MCF 10A (cell line): Measurements from ENCODE around the gene ASTN1. TPM values are rescaled to one million over a fixed set of nuclear protein-coding genes. Genes with fewer than 3 reads are reported as not detected.
A peak's percentile ranks its signal among the peaks of the same experiment; 100 is the strongest.

Experiments
- BruUV-seq: library from RNA; stranded (reverse); fragments of 400-500 nt; replicated peaks from 2 replicates; lab custom pipeline; 2021; lab: Mats Ljungman, UMichigan
- CTCF ChIA-PET: fragments of 300-600 bp; sonication (Branson Sonifier 250); formaldehyde crosslinking; extraction: SDS; loops from one replicate; lab custom pipeline; 2021; ENCODE audit warnings: antibody characterized with exemption, inconsistent platforms; lab: Yijun Ruan, JAX
- POLR2A ChIA-PET: fragments of 300-600, 350-650 bp; sonication (Branson Sonifier 250); formaldehyde crosslinking; extraction: SDS; loops from one replicate; lab custom pipeline; 2020; ENCODE audit warnings: antibody characterized with exemption, inconsistent platforms; lab: Yijun Ruan, JAX
- DNase-seq: peaks from one replicate; pipeline ENCODE4 v3.0.0-alpha.2; 2018; ENCODE audit not compliant: unreplicated experiment
- H3K27ac Mint-ChIP-seq: one replicate; pipeline ENCODE4 v1.8.0; 2022; ENCODE audit warnings: mild to moderate bottlenecking, low read depth, mixed read lengths; ENCODE audit not compliant: unreplicated experiment
- H3K27me3 Mint-ChIP-seq: one replicate; pipeline ENCODE4 v1.8.0; 2022; ENCODE audit warnings: mixed read lengths; ENCODE audit not compliant: insufficient read depth, unreplicated experiment
- H3K36me3 Mint-ChIP-seq: one replicate; pipeline ENCODE4 v1.8.0; 2022; ENCODE audit warnings: mild to moderate bottlenecking, moderate library complexity, mixed read lengths; ENCODE audit not compliant: insufficient read depth, unreplicated experiment
- H3K4me1 Mint-ChIP-seq: one replicate; pipeline ENCODE4 v1.8.0; 2022; ENCODE audit warnings: mixed read lengths; ENCODE audit not compliant: insufficient read depth, unreplicated experiment
- H3K4me3 Mint-ChIP-seq: one replicate; pipeline ENCODE4 v1.8.0; 2022; ENCODE audit warnings: mild to moderate bottlenecking, moderate library complexity, mixed read lengths; ENCODE audit not compliant: unreplicated experiment
- H3K9me3 Mint-ChIP-seq: one replicate; pipeline ENCODE4 v1.8.0; 2022; ENCODE audit warnings: mixed read lengths; ENCODE audit not compliant: unreplicated experiment
- intact Hi-C: fragments of 100-400 bp; cut with micrococcal nuclease; formaldehyde crosslinking; loops from 2 replicates; pipeline ENCODE4 v1.14.1; 2022
- total RNA-seq: library from RNA; stranded (reverse); gene quantifications from 2 replicates; pipeline ENCODE4 v1.2.3, GENCODE V29; 2022
- TF ChIP-seq, protein P1 (sequence below): fragments of 200-600 bp; IDR thresholded peaks from one replicate; pipeline ENCODE4 v1.8.0; 2022; ENCODE audit warnings: antibody characterized with exemption, mild to moderate bottlenecking; ENCODE audit not compliant: unreplicated experiment

The ASTN1 gene
- total RNA-seq, 1 experiment from 2014 or later, result not detected

DNA sequence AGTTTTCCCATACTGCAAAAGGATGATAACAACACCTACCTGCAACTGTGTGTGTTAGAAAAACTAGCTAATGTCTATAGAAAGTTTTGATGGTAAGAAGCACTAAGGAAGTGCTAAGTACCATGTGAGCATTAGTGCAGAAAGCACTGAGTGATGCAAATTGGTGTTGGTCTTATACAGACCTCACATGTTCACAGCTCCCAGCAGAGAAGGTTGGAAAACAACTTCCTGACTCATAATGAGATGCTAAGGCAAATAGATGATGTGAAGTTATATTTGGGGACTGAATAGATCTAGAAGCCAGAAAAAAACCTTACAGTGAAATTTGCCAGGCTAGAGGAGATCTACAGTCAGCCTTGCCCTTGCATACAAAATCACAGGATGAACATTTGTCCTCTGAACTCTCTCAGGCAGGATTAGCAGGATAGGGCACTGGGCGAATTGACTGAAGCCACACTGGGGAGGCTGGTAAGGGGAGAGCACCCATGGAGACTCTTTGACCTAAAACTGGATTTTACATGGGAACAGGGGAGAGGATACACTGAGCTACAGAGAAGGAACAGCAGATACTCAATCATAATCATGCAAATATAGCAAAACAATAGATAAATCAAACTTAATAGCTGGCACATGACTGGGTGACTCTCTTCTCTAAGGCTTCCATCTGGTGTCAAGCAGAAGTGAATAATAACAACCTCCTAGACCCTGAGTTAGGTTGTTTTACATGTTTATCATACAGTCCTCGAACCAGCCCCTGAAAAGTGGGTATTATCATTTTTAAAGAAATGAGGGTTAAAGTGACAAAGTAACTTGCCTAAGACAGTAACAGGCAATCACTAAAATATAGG lies 61.3 kb downstream of the ASTN1 start:
- TF ChIP-seq, protein P1, sequence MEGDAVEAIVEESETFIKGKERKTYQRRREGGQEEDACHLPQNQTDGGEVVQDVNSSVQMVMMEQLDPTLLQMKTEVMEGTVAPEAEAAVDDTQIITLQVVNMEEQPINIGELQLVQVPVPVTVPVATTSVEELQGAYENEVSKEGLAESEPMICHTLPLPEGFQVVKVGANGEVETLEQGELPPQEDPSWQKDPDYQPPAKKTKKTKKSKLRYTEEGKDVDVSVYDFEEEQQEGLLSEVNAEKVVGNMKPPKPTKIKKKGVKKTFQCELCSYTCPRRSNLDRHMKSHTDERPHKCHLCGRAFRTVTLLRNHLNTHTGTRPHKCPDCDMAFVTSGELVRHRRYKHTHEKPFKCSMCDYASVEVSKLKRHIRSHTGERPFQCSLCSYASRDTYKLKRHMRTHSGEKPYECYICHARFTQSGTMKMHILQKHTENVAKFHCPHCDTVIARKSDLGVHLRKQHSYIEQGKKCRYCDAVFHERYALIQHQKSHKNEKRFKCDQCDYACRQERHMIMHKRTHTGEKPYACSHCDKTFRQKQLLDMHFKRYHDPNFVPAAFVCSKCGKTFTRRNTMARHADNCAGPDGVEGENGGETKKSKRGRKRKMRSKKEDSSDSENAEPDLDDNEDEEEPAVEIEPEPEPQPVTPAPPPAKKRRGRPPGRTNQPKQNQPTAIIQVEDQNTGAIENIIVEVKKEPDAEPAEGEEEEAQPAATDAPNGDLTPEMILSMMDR, result no peak
- no peak for DNase-seq
- H3K27ac Mint-ChIP-seq, result no peak overlapping the region

DNA sequence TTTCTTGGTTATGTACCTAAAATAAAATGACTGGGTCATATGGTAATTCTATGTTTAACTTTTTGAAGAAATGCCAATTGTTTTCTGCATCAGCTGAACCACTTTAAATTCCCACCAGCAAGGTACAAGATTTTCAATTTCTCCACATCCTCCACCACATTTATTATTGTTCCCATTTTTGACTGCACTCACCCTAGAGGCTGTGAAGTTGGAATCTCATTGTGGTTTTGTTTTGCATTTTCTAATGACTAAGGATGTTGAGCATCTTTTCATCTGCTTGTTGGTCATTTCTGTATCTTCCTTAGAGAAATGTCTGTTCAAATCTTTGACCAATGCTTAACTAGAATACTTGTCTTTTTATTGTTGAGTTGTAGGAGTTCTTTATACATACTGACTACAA lies 72.5 kb downstream of the ASTN1 start:
- no peaks in the 10 kb centered on the region for H3K36me3 Mint-ChIP-seq
- BruUV-seq, result no TSS peak
- intact Hi-C loops, result no loop called here
- no peak overlapping the region for H3K27ac Mint-ChIP-seq
- H3K4me3 Mint-ChIP-seq, result no peak overlapping the region
- no peak for DNase-seq
- H3K9me3 Mint-ChIP-seq, result peaks cover 9% of the 10 kb centered on the region
- H3K27me3 Mint-ChIP-seq, result no peaks in the 10 kb centered on the region
- ChIA-PET POLR2A (no interaction called here), CTCF (no interaction called here)
- no peaks in the 10 kb centered on the region for H3K4me1 Mint-ChIP-seq
- TF ChIP-seq, protein P1, result no peak

More for the DNA sequence above, 61.3 kb downstream of the ASTN1 start:
- H3K4me3 Mint-ChIP-seq, result no peak overlapping the region
- H3K9me3 Mint-ChIP-seq, result no peaks in the 10 kb centered on the region
- ChIA-PET CTCF (interaction anchor here (0.6 to 0.7 kb wide), 6 partner anchors 34 to 1705 kb away, joined by 3 to 4 read pairs (median 3); no protein-coding TSS in a partner anchor), POLR2A (no interaction called here)
- peaks cover under 1% of the 10 kb centered on the region for H3K27me3 Mint-ChIP-seq
- H3K4me1 Mint-ChIP-seq, result no peaks in the 10 kb centered on the region
- no TSS peak for BruUV-seq
- H3K36me3 Mint-ChIP-seq, result no peaks in the 10 kb centered on the region
- intact Hi-C loops, result no loop called here

DNA sequence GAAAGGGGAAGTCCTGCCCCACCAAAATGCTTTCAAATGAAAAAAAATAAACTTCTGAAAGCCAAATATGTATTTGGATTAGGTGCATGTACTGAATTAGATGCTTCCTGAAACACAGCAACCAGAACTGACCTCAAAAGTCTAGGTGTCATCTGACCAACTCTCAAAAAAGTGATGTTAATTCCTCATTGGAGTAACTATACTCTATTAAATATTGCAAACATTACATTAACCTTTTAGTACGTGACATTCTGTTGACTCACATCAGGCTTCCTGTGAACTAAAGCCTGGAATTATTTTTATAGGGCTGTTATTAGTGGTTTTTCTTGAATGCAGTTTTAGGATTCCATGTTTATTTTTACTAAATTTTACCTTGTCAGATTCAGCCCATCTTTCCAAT lies 73.5 kb downstream of the ASTN1 start:
- CTCF ChIA-PET, result interaction anchor here (0.7 to 1.3 kb wide), 2 partner anchors 8 to 104 kb away, joined by 4 to 8 read pairs; no protein-coding TSS in a partner anchor
- no peaks in the 10 kb centered on the region for H3K4me1 Mint-ChIP-seq
- no peaks in the 10 kb centered on the region for H3K27me3 Mint-ChIP-seq
- no TSS peak for BruUV-seq
- H3K27ac Mint-ChIP-seq, result no peak overlapping the region
- no peaks in the 10 kb centered on the region for H3K36me3 Mint-ChIP-seq
- TF ChIP-seq, protein P1, result no peak
- POLR2A ChIA-PET, result interaction anchor here (0.6 to 0.7 kb wide), 2 partner anchors 10 to 14 kb away, joined by 3 to 4 read pairs; no protein-coding TSS in a partner anchor
- intact Hi-C loops, result no loop called here
- no peak overlapping the region for H3K4me3 Mint-ChIP-seq
- DNase-seq, result peak; percentile 14
- H3K9me3 Mint-ChIP-seq, result no peaks in the 10 kb centered on the region

DNA sequence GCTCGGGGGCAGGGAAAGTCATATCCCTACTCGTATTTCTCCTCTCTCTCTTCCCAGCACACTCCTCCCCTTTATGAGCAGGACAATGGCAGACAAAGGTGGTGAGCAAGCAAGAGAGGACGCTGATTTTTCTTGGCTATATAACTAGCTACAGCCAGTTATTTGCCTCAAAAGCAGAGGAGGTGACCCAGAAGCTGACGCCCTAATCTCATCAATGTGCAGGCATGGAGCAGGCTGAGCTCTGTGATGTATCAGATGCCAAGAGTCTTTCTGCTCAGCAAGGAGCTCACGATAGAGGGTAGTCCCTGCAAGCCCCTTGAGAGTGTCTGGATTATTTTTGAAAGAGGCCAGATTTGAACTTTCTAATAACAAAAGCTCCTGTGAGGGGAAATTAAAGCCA lies 75.5 kb downstream of the ASTN1 start:
- Mint-ChIP-seq H3K9me3 (no peaks in the 10 kb centered on the region), H3K36me3 (no peaks in the 10 kb centered on the region), H3K4me3 (no peak overlapping the region), H3K27ac (no peak overlapping the region), H3K4me1 (no peaks in the 10 kb centered on the region), H3K27me3 (no peaks in the 10 kb centered on the region)
- no peak for DNase-seq
- intact Hi-C loops, result no loop called here
- BruUV-seq, result no TSS peak
- ChIA-PET POLR2A (no interaction called here), CTCF (interaction anchor here (0.6 to 1.1 kb wide), 4 partner anchors 22 to 845 kb away, joined by 3 to 4 read pairs (median 3); no protein-coding TSS in a partner anchor)
- TF ChIP-seq, protein P1, result no peak
